K562 (cell line): ENCODE measurements around the gene DPH7. TPM values are rescaled to one million over a fixed set of nuclear protein-coding genes. Genes with fewer than 3 reads are reported as not detected.
A peak's percentile ranks its signal among the peaks of the same experiment; 100 is the strongest.

Experiments used
- BCLAF1 ChIP-seq, 2 experiments: fragments of 450-650 bp in 1 of 2; IDR thresholded peaks; 2 replicates each; pipeline ENCODE4 v1.6.1; 2011 to 2017; ENCODE audit warnings: low read depth in 2 of 2, antibody characterized with exemption in 1 of 2, borderline replicate concordance in 1 of 2, low read length in 1 of 2, mild to moderate bottlenecking in 1 of 2, mixed read lengths in 1 of 2; ENCODE audit not compliant: control insufficient read depth in 1 of 2
- CBX8 ChIP-seq: fragments of 200-600 bp; sonication (generic); IDR thresholded peaks from 2 replicates; pipeline ENCODE4 v1.6.1; 2012; ENCODE audit warnings: borderline replicate concordance, mixed run types, low read depth, mild to moderate bottlenecking, moderate library complexity, mixed read lengths, low read length, control low read depth, inconsistent platforms; ENCODE audit not compliant: poor library complexity, severe bottlenecking; ENCODE audit errors: extremely low read depth
- CEBPZ ChIP-seq: fragments of 150-350 bp; IDR thresholded peaks from 2 replicates; pipeline ENCODE4 v1.6.1; 2014; ENCODE audit warnings: low read depth, mild to moderate bottlenecking, low read length, borderline replicate concordance
- CHD2 ChIP-seq: IDR thresholded peaks from 2 replicates; pipeline ENCODE4 v1.6.1; 2011; ENCODE audit warnings: low read depth, low read length
- CTBP1 ChIP-seq: fragments of 450-650 bp; IDR thresholded peaks from 2 replicates; pipeline ENCODE4 v1.6.1; 2016; ENCODE audit warnings: borderline replicate concordance
- E2F1 ChIP-seq: sonication (generic); formaldehyde crosslinking; IDR thresholded peaks from 2 replicates; pipeline ENCODE4 v1.8.1; 2023; ENCODE audit warnings: mild to moderate bottlenecking, missing genetic modification reagents, moderate library complexity
- E2F4 ChIP-seq: sonication (generic); formaldehyde crosslinking; IDR thresholded peaks from 2 replicates; pipeline ENCODE4 v1.8.0; 2022; ENCODE audit warnings: mild to moderate bottlenecking, low read depth, missing genetic modification reagents
- MAZ ChIP-seq, 2 experiments: fragments of 450-650 bp in 1 of 2; sonication (generic) in 1 of 2; formaldehyde crosslinking; IDR thresholded peaks in 1 of 2; conservative IDR thresholded peaks in 1 of 2; 2 replicates each; pipeline versions ENCODE4 v1.4.0 to v1.5.0; 2020; ENCODE audit warnings: mild to moderate bottlenecking in 1 of 2, missing genetic modification reagents in 1 of 2
- SRSF9 ChIP-seq: fragments of 200-400 bp; formaldehyde crosslinking; IDR thresholded peaks from 2 replicates; pipeline ENCODE4 v1.6.1; 2017; ENCODE audit warnings: low read depth, low read length, borderline replicate concordance
- YBX1 ChIP-seq: fragments of 450-650 bp; IDR thresholded peaks from 2 replicates; pipeline ENCODE4 v1.7.1; 2016; ENCODE audit warnings: mild to moderate bottlenecking
- ZKSCAN8 ChIP-seq: fragments of 200-800 bp; sonication (Bioruptor generic); IDR thresholded peaks from 2 replicates; pipeline ENCODE4 v1.6.1; 2016; ENCODE audit warnings: missing genetic modification characterization, missing compliant biosample characterization
- polyA plus RNA-seq, 8 experiments: library from polyadenylated mRNA; depleted of rRNA in 4 of 8; stranded (reverse) in 5 of 8; unstranded in 3 of 8; fragments of >200 nt; fragmentation: Nextera tagmentation in 2 of 8; fragmentation: Illumina TruSeq in 1 of 8; extraction: Ambion mirVana in 2 of 8; extraction: Trizol in 1 of 8; gene quantifications; 2 replicates each; pipeline versions ENCODE4 v1.2.1 to v1.2.3, GENCODE V29; 2011 to 2014; ENCODE audit warnings: inconsistent platforms in 1 of 8, missing spikeins in 1 of 8
- total RNA-seq, 7 experiments: library from RNA; depleted of rRNA in 6 of 7; stranded (reverse); fragments of >200 nt in 6 of 7; fragmentation: Illumina TruSeq in 2 of 7; extraction: Trizol in 2 of 7; gene quantifications; 2 replicates each; pipeline versions ENCODE4 v1.2.1 to v1.2.3, GENCODE V29; 2011 to 2021; ENCODE audit warnings: low replicate concordance in 1 of 7

The DPH7 gene
- total and polyA plus RNA-seq, 9 of the 15 experiments (the other 6 are each of a cell fraction or from before 2014, with no cell fraction given), result 13.9 to 68.6 (median 41.3) TPM

- TF ChIP-seq BCLAF1 (IDR thresholded peaks at IDR 0.05; ENCODE audit: borderline replicate concordance in 1 of 2, control insufficient read depth in 1 of 2, low read depth in 2 of 2, low read length in 1 of 2) (peak in 1 of 2 experiments; percentile 69; a peak in 2 of 4 replicates), CBX8 (no peak), E2F1 (no peak; the same call in 1 of the 2 replicates), CEBPZ (no peak), CTBP1 (peak; percentile 90), E2F4 (no peak), MAZ (CRISPR knock-in tag; conservative IDR thresholded peaks at IDR 0.05 in 1 of 2, IDR thresholded peaks at IDR 0.05 in 1 of 2) (peak; percentile 81 to 91), YBX1 (no peak), SRSF9 (no peak), CHD2 (peak; percentile 71), ZKSCAN8 (CRISPR knock-in tag) (no peak)
Observed at GRCh38 chr9:137578518-137579258, at the start of gene DPH7 (continued).
